ENCODE data around the gene MSMP.

DNA sequence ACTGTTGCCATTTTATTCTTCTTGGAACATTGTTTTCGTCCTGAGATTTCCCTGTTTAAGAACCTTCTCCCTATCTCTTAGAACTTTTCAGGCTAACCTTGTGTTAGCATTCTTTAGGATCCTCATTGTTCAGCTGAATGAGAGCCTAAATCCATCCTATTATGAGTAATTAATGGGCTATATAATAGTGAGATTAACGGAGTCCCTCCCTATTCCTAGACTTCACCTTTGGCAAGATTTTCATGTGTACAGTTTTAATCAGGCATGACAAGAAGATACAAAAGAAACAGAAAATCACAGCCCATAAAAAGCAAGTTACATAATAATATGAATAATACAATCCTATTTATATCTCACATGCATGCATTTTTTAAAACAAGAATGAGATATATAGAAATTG is 9.1 kb upstream of the MSMP start:
- TF ChIP-seq SREBF2 (IDR thresholded peaks at IDR 0.05; ENCODE audit: low read length) (no peak), GABPA (IDR thresholded peaks at IDR 0.05; ENCODE audit: low read depth) (no peak), SIN3A (IDR thresholded peaks at IDR 0.05; ENCODE audit: low read depth, low read length) (no peak), POU2F2 (IDR thresholded peaks at IDR 0.05; ENCODE audit: borderline replicate concordance, low read depth, low read length) (no peak), EZH2 (IDR thresholded peaks at IDR 0.05; ENCODE audit: borderline replicate concordance, control insufficient read depth, low read depth, low read length) (no peak), CHD2 (IDR thresholded peaks at IDR 0.05; ENCODE audit: borderline replicate concordance, low read depth, low read length) (no peak), IRF3 (IDR thresholded peaks at IDR 0.05) (no peak), NR2C2 (IDR thresholded peaks at IDR 0.05; ENCODE audit: borderline replicate concordance, control insufficient read depth, insufficient read length, low read depth) (no peak), PRDM15 (CRISPR knock-in tag; IDR thresholded peaks at IDR 0.05) (no peak)
- TF ChIP-seq, protein P1, sequence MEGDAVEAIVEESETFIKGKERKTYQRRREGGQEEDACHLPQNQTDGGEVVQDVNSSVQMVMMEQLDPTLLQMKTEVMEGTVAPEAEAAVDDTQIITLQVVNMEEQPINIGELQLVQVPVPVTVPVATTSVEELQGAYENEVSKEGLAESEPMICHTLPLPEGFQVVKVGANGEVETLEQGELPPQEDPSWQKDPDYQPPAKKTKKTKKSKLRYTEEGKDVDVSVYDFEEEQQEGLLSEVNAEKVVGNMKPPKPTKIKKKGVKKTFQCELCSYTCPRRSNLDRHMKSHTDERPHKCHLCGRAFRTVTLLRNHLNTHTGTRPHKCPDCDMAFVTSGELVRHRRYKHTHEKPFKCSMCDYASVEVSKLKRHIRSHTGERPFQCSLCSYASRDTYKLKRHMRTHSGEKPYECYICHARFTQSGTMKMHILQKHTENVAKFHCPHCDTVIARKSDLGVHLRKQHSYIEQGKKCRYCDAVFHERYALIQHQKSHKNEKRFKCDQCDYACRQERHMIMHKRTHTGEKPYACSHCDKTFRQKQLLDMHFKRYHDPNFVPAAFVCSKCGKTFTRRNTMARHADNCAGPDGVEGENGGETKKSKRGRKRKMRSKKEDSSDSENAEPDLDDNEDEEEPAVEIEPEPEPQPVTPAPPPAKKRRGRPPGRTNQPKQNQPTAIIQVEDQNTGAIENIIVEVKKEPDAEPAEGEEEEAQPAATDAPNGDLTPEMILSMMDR (IDR thresholded peaks at IDR 0.05 in 2 of 3, conservative IDR thresholded peaks at IDR 0.05 in 1 of 3; ENCODE audit: control insufficient read depth in 2 of 3, extremely low read depth in 1 of 3, insufficient read depth in 1 of 3, low read depth in 3 of 3, low read length in 3 of 3), result no peak

All from GM12878 (cell line).